Heart left ventricle (tissue), 13 donors: ENCODE data around the gene ANXA11.
"Not testable (repeated sequence)": the region's sequence is repeated elsewhere in the genome, so short reads cannot be mapped to it uniquely, and the experiment has no call there.

Source experiments
- CTCF ChIP-seq, 12 donors: fragments of 200-600 bp; sonication (generic) in 4 of 12; IDR thresholded peaks; one replicate each; pipeline versions ENCODE4 v1.5.0 to v1.8.0; 2018 to 2022; ENCODE audit warnings: antibody characterized with exemption in 12 of 12, mild to moderate bottlenecking in 5 of 12
- POLR2A ChIP-seq, 2 donors: fragments of 450-650 bp; IDR thresholded peaks; one replicate each; pipeline ENCODE4 v1.6.1; 2017; ENCODE audit warnings: antibody characterized with exemption in 2 of 2, mild to moderate bottlenecking in 2 of 2, moderate library complexity in 2 of 2
- donor health status: ischemic (EF 13 %, LVEDD 7.1; RV severe dilation, severe dysfunction).
- donor health status: DM: no; HTN: yes; CAD: no.
- donor health status: DM: no; HTN: no; CAD: no.
- donor health status: ischemic (EF 25% LVEDD 6.9; RV normal size, moderate dysfunction).
- donor health status: ischemic (EF 25% LVEDD 5.7; RV mildly dilated, moderate dysfunction).
- donor health status: ischemic (EF 35%, LVEDD 5.7; RV mildly dilated, moderate dysfunction).
- donor health status: nonischemic (EF 11% LVEDD 7.7; RV severe dilation, severe dysfunction).
- donor health status: DM: yes; HTN: yes; CAD: no.
- donor health status: PGD.
- donor health status: ischemic (EF 29% LVEDD 5.4; RV normal size, mild dysfunction).
- donor health status: nonischemic (EF 23%, LVEDD 6.1; RV moderate dilation, normal function).

- not testable (repeated sequence) for TF ChIP-seq POLR2A, CTCF (IDR thresholded peaks at IDR 0.05)
Measured at GRCh38 chr10:80234331-80235235, 29.2 kb upstream of the ANXA11 start.
